Measurements from ENCODE around the gene RAB13. TPM values are rescaled to one million over a fixed set of nuclear protein-coding genes. Genes with fewer than 3 reads are reported as not detected.

Gene RAB13
- total and polyA plus RNA-seq, 2 of the 13 experiments (the other 11 are each of a cell fraction or from before 2014, with no cell fraction given): 15.9 to 24.7 TPM

DNA sequence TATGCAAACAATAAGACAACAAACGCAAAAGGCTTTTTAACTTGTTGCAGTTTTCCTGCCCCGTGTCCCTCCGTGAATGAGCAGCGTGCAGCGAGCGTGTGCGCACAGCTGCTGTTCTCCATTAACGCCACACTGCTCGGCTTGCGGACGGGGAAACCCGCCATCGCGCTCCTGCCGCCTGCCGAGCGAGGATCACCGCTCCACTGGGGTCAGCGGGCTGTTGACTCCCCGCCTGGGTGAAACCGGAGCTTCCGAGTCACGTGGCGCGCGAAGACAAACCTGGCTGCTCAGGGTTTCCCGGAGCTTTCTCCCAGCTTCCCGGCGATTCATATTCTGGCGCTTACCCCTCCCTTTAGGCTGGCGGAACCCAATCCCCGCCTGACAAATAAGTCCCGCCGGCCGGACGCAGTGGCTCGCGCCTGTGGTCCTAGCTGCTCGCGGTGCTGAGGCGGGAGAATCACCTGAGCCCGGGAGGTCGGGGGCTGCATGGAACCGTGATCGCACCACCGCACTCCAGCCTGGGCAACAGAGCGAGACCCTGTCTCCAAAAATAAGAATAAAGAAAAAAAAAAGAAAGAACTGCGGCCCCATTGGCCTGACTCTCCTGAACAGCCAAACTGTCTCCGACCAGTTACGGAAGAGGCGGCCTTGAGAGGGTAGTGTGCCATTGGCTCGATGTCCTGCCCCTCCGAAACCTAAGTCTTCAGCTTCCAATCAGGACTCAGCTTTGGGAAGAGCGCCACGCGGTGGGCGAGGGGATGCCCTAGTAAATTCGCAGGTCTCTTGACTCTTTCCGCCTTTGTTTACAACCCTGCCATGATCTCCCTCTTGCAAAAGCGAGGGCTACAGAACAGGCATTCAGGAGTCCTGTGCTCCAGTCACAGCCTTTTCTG, 18.8 kb downstream of the RAB13 start, which contains the start of gene CREB3L4 (continued):
- TF ChIP-seq SUZ12 (IDR thresholded peaks at IDR 0.05; ENCODE audit: low read depth, low read length) (no peak), NONO (IDR thresholded peaks at IDR 0.05) (no peak), NONO (CRISPR knock-in tag; conservative IDR thresholded peaks at IDR 0.05) (peak; percentile 80; the same call in 1 of the 2 replicates), CBX1 (IDR thresholded peaks at IDR 0.05; ENCODE audit: low read depth) (peak; percentile 80), TFAP4 (IDR thresholded peaks at IDR 0.05; ENCODE audit: borderline replicate concordance, low read depth) (peak; percentile 56; the same call in 1 of the 2 replicates), ZSCAN30 (CRISPR knock-in tag; IDR thresholded peaks at IDR 0.05) (no peak; the same call in 1 of the 2 replicates), MYC (CRISPR knock-in tag; IDR thresholded peaks at IDR 0.05; ENCODE audit: borderline replicate concordance) (peak; percentile 74), ADNP (CRISPR knock-in tag; IDR thresholded peaks at IDR 0.05) (no peak), SP140L (CRISPR knock-in tag; IDR thresholded peaks at IDR 0.05; ENCODE audit: borderline replicate concordance) (peak; percentile 61; the same call in 1 of the 2 replicates), ZNF275 (CRISPR knock-in tag; IDR thresholded peaks at IDR 0.05; ENCODE audit: borderline replicate concordance) (peak; percentile 47; the same call in 1 of the 2 replicates), ZNF326 (CRISPR knock-in tag; IDR thresholded peaks at IDR 0.05; ENCODE audit: borderline replicate concordance) (no peak), MAZ (IDR thresholded peaks at IDR 0.05; ENCODE audit: borderline replicate concordance, low read depth, low read length) (peak; percentile 33; the same call in 1 of the 2 replicates), MAZ (CRISPR knock-in tag; IDR thresholded peaks at IDR 0.05; ENCODE audit: low read depth) (peak; percentile 88), ZNF180 (CRISPR knock-in tag; IDR thresholded peaks at IDR 0.05; ENCODE audit: borderline replicate concordance, low read depth) (no peak), ZNF121 (CRISPR knock-in tag; IDR thresholded peaks at IDR 0.05) (peak; percentile 100), IKZF5 (CRISPR knock-in tag; IDR thresholded peaks at IDR 0.05) (peak; percentile 58; the same call in 1 of the 2 replicates), ZNF605 (CRISPR knock-in tag; IDR thresholded peaks at IDR 0.05) (peak; percentile 95)
- TF ChIP-seq, protein P1, sequence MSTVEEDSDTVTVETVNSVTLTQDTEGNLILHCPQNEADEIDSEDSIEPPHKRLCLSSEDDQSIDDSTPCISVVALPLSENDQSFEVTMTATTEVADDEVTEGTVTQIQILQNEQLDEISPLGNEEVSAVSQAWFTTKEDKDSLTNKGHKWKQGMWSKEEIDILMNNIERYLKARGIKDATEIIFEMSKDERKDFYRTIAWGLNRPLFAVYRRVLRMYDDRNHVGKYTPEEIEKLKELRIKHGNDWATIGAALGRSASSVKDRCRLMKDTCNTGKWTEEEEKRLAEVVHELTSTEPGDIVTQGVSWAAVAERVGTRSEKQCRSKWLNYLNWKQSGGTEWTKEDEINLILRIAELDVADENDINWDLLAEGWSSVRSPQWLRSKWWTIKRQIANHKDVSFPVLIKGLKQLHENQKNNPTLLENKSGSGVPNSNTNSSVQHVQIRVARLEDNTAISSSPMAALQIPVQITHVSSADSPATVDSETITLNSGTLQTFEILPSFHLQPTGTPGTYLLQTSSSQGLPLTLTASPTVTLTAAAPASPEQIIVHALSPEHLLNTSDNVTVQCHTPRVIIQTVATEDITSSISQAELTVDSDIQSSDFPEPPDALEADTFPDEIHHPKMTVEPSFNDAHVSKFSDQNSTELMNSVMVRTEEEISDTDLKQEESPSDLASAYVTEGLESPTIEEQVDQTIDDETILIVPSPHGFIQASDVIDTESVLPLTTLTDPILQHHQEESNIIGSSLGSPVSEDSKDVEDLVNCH (CRISPR knock-in tag; IDR thresholded peaks at IDR 0.05): 0 out of 2 replicates have a peak, but pooled peaks have one; percentile 42
- TF ChIP-seq, protein P2, sequence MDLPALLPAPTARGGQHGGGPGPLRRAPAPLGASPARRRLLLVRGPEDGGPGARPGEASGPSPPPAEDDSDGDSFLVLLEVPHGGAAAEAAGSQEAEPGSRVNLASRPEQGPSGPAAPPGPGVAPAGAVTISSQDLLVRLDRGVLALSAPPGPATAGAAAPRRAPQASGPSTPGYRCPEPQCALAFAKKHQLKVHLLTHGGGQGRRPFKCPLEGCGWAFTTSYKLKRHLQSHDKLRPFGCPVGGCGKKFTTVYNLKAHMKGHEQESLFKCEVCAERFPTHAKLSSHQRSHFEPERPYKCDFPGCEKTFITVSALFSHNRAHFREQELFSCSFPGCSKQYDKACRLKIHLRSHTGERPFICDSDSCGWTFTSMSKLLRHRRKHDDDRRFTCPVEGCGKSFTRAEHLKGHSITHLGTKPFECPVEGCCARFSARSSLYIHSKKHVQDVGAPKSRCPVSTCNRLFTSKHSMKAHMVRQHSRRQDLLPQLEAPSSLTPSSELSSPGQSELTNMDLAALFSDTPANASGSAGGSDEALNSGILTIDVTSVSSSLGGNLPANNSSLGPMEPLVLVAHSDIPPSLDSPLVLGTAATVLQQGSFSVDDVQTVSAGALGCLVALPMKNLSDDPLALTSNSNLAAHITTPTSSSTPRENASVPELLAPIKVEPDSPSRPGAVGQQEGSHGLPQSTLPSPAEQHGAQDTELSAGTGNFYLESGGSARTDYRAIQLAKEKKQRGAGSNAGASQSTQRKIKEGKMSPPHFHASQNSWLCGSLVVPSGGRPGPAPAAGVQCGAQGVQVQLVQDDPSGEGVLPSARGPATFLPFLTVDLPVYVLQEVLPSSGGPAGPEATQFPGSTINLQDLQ (CRISPR knock-in tag; IDR thresholded peaks at IDR 0.05): peak; percentile 78; the same call in 1 of the 2 replicates
